Ishikawa (cell line): ENCODE measurements around the gene IMMP2L.

Source experiments
- CREB1 ChIP-seq: IDR thresholded peaks from 2 replicates; pipeline ENCODE4 v1.6.1; 2012; ENCODE audit warnings: low read depth
- EP300 ChIP-seq: IDR thresholded peaks from 2 replicates; pipeline ENCODE4 v1.6.1; 2012; ENCODE audit warnings: borderline replicate concordance
- RAD21 ChIP-seq: IDR thresholded peaks from 2 replicates; pipeline ENCODE4 v1.6.1; 2012; ENCODE audit warnings: low read depth
- TCF12 ChIP-seq: IDR thresholded peaks from 2 replicates; pipeline ENCODE4 v1.6.1; 2012; ENCODE audit warnings: low read depth
- TEAD4 ChIP-seq: IDR thresholded peaks from 2 replicates; pipeline ENCODE4 v1.6.1; 2012
- YY1 ChIP-seq: IDR thresholded peaks from 2 replicates; pipeline ENCODE4 v1.6.1; 2012; ENCODE audit warnings: low read depth
- ZBTB7A ChIP-seq: IDR thresholded peaks from 2 replicates; pipeline ENCODE4 v1.6.1; 2012; ENCODE audit warnings: low read depth
- TF ChIP-seq, protein P1 (sequence below): IDR thresholded peaks from 2 replicates; pipeline ENCODE4 v1.6.1; 2012

DNA sequence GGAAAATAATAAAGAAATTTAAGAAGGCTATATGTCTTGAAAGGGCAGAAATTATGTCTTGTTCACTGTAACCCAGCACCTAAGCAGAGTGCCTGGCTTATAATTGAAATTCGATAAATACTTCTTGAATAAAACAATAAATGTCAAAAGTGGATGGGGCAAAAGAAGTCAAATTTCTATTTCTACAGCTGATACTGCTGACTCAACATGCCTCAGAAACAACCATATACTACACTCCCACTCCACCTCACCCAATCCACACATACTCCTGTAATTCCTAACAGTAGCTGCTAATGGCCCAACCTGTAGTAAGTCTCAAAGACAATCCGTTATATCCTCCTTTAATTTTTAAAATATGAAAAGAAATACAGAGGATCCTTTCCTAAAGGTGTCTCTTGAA, 519.5 kb downstream of the IMMP2L start:
- no peak for TF ChIP-seq EP300
- TF ChIP-seq YY1, result no peak
- TF ChIP-seq TEAD4, result no peak
- no peak for TF ChIP-seq RAD21
- TF ChIP-seq ZBTB7A, result no peak
- TF ChIP-seq, protein P1, sequence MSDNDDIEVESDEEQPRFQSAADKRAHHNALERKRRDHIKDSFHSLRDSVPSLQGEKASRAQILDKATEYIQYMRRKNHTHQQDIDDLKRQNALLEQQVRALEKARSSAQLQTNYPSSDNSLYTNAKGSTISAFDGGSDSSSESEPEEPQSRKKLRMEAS, result no peak
- TF ChIP-seq TCF12, result no peak
- TF ChIP-seq CREB1, result no peak
